Measurements from ENCODE around the gene PBX4.

DNA sequence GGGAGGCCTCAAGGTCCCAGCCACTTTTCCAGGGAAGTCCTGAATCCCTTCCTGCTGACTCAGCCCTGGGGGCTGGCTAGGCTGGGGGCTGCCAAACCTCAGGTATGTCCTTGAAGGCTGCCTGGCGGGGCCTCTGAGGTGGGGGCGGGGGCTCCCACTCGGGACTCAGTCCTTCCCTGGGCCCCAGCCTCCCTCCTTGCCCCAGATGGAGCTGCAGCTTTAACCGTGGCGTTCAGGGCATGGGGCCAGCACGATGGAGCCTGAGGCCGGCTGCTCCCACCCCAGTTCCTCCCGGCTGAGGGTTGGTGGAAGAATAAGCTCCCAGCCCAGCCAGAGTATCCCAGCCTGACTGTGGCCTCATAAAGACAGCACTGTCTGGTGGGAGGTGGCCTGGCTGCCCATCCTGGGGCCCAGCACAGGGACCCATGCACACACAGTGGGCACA is 68.0 kb downstream of the PBX4 start:
- TF ChIP-seq CTCF (IDR thresholded peaks at IDR 0.05): no peak
- TF ChIP-seq POLR2A (IDR thresholded peaks at IDR 0.05): no peak
